Esophagus squamous epithelium (tissue), 4 donors: ENCODE results near the gene PTPRN2.

Source experiments
- CTCF ChIP-seq, 6 experiments: fragments of 450-650 bp in 4 of 6; fragments of 200-600 bp in 2 of 6; sonication (generic) in 2 of 6; IDR thresholded peaks; one replicate each; pipeline ENCODE4 v1.5.1; 2016 to 2019; ENCODE audit warnings: antibody characterized with exemption in 6 of 6, mild to moderate bottlenecking in 4 of 6, moderate library complexity in 4 of 6
- POLR2A ChIP-seq, 4 donors: fragments of 450-650 bp; IDR thresholded peaks; one replicate each; pipeline ENCODE4 v1.6.1; 2017; ENCODE audit warnings: antibody characterized with exemption in 4 of 4, mild to moderate bottlenecking in 4 of 4, moderate library complexity in 3 of 4

GRCh38 chr7:157652161-157652953, 935.3 kb downstream of the PTPRN2 start:
- TF ChIP-seq CTCF (IDR thresholded peaks at IDR 0.05): no peak
- no peak for TF ChIP-seq POLR2A (IDR thresholded peaks at IDR 0.05)
